Activated CD4-positive, alpha-beta T cell treated with anti-CD3 and anti-CD28 coated beads, Interleukin-2, amount 10 ng/mL, durations not matched to agents 7 days and 5 days (primary cell): ENCODE measurements around the gene VPS4B. TPM values are rescaled to one million over a fixed set of nuclear protein-coding genes. Genes with fewer than 3 reads are reported as not detected.
A peak's percentile ranks its signal among the peaks of the same experiment; 100 is the strongest.

ENCODE experiments used
- CTCF ChIA-PET: fragments of 350-600 bp; sonication (Branson Sonifier 250); formaldehyde crosslinking; loops from one replicate; lab custom pipeline; 2021; ENCODE audit warnings: antibody characterized with exemption; lab: Charles Lee
- POLR2A ChIA-PET: fragments of 350-600 bp; sonication (Branson Sonifier 250); formaldehyde crosslinking; loops from one replicate; lab custom pipeline; 2021; ENCODE audit warnings: antibody characterized with exemption; lab: Charles Lee
- DNase-seq: peaks from one replicate; pipeline ENCODE4 v3.0.0-alpha.2; 2020
- H3K27ac Mint-ChIP-seq: one replicate; pipeline ENCODE4 v1.8.0; 2021; ENCODE audit warnings: mild to moderate bottlenecking, moderate library complexity, mixed read lengths
- H3K27me3 Mint-ChIP-seq: one replicate; pipeline ENCODE4 v1.8.0; 2021; ENCODE audit warnings: mixed read lengths
- H3K36me3 Mint-ChIP-seq: one replicate; pipeline ENCODE4 v1.8.0; 2021; ENCODE audit warnings: low read depth, mixed read lengths
- H3K4me1 Mint-ChIP-seq: one replicate; pipeline ENCODE4 v1.8.0; 2021; ENCODE audit warnings: mixed read lengths
- H3K4me3 Mint-ChIP-seq: one replicate; pipeline ENCODE4 v1.8.0; 2021; ENCODE audit warnings: mild to moderate bottlenecking, moderate library complexity, mixed read lengths
- H3K9me3 Mint-ChIP-seq: one replicate; pipeline ENCODE4 v1.8.0; 2021; ENCODE audit warnings: mixed read lengths
- total RNA-seq, 2 experiments: library from RNA; stranded (reverse); gene quantifications; one replicate each; pipeline ENCODE4 v1.2.3, GENCODE V29; 2021

Gene VPS4B
- total RNA-seq, 2 experiments from 2014 or later: 69.9 to 84.7 TPM

DNA sequence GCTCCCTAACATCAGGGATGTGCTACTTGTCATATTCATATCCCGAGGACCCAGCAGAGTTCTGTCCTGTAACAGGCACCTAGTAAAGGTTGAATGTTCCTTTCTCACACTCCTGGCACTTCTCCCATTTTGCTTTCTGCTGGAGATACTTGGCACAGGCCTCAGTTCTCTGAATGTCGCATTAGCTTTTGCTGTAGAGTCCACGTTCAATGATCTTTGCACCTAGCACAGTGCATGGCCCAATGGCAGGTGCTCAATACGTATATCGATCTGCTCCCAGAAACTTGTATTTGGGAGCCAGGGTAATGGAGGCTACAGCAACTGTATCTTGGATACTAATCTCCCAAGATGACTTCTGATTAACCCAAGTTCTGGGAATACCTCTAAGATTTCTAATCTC lies 24.8 kb upstream of the VPS4B start:
- H3K9me3 Mint-ChIP-seq: no peaks in the 10 kb centered on the region
- ChIA-PET POLR2A (no interaction called here), CTCF (no interaction called here)
- H3K4me3 Mint-ChIP-seq: no peak overlapping the region
- H3K36me3 Mint-ChIP-seq: no peaks in the 10 kb centered on the region
- peaks cover 2% of the 10 kb centered on the region for H3K4me1 Mint-ChIP-seq
- no peak for DNase-seq
- no peaks in the 10 kb centered on the region for H3K27me3 Mint-ChIP-seq
- H3K27ac Mint-ChIP-seq: no peak overlapping the region

DNA sequence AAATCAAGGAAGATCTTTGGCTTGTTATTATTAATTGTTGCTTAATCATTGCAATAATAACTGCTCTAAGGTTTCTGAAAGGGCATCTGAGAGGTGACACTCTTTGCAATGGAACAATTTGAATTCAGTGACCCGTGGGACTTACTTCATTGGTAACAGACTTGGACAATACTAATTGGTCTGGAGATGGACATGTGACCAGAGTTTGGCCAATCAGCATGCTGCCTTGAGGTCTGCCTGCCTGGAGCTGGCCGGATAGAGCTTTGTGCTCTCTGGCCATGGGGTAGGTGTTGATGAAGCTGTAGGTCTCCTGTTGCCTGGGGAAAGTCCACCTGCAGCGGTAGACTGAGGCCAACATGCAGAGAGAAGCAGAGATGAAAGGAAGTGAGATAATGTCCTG lies 24.0 kb upstream of the VPS4B start:
- CTCF ChIA-PET: interaction anchor here (1.0 kb wide), 1 partner anchor 1066 kb away, joined by 3 read pairs; no protein-coding TSS in a partner anchor
- no peak overlapping the region for H3K4me3 Mint-ChIP-seq
- no peaks in the 10 kb centered on the region for H3K9me3 Mint-ChIP-seq
- no peak overlapping the region for H3K27ac Mint-ChIP-seq
- no peaks in the 10 kb centered on the region for H3K36me3 Mint-ChIP-seq
- POLR2A ChIA-PET: interaction anchor here (0.6 kb wide), 1 partner anchor 37 kb away, joined by 3 read pairs; no protein-coding TSS in a partner anchor
- no peaks in the 10 kb centered on the region for H3K27me3 Mint-ChIP-seq
- no peaks in the 10 kb centered on the region for H3K4me1 Mint-ChIP-seq
- DNase-seq: no peak

DNA sequence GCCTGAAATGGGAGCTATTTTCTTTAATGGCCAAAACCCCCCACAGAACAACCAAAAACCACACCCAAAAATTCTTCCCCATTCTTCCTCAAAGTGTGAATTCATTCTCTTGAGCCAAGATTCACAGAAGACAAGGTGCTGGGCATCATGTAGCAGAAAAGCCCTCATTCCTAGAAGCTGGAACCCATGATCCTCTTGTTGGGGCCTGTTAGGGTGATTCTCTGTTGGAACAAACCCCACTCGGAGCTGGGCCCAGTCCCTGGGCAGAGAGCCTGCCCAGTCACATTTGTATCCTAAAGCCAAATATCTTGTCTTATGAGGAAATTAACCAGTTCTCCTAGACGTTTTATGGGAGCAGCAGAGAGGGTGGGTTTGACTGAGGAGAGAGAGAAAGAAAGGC lies 22.8 kb upstream of the VPS4B start:
- POLR2A ChIA-PET: no interaction called here
- CTCF ChIA-PET: interaction anchor here (1.0 kb wide), 1 partner anchor 121 kb away, joined by 3 read pairs; no protein-coding TSS in a partner anchor
- Mint-ChIP-seq H3K4me3 (no peak overlapping the region), H3K36me3 (no peaks in the 10 kb centered on the region), H3K27ac (no peak overlapping the region), H3K9me3 (no peaks in the 10 kb centered on the region), H3K27me3 (no peaks in the 10 kb centered on the region), H3K4me1 (no peaks in the 10 kb centered on the region)
- DNase-seq: no peak

DNA sequence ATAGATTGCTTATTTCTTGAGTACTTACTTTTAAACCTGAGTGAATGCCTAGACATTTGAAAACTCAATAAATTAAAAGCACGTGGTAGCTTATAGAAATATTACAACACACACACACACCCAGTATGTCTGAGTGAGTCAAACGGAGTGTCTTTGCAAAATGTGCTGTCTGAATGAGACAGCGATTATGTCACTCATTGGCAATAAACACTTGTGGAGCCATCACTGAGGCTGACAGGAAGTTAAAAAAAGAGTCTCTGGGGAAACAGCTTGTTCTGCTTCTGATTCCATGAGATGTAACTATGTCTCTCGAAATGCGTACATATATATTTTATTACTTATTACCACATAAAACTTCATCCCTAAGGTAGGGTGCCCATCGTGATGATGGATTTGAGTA lies 22.3 kb upstream of the VPS4B start:
- no peaks in the 10 kb centered on the region for H3K36me3 Mint-ChIP-seq
- H3K27me3 Mint-ChIP-seq: no peaks in the 10 kb centered on the region
- H3K4me1 Mint-ChIP-seq: no peaks in the 10 kb centered on the region
- no peak overlapping the region for H3K4me3 Mint-ChIP-seq
- no peak for DNase-seq
- ChIA-PET CTCF (interaction anchor here (1.0 kb wide), 1 partner anchor 121 kb away, joined by 3 read pairs; no protein-coding TSS in a partner anchor), POLR2A (no interaction called here)
- H3K27ac Mint-ChIP-seq: no peak overlapping the region
- no peaks in the 10 kb centered on the region for H3K9me3 Mint-ChIP-seq

DNA sequence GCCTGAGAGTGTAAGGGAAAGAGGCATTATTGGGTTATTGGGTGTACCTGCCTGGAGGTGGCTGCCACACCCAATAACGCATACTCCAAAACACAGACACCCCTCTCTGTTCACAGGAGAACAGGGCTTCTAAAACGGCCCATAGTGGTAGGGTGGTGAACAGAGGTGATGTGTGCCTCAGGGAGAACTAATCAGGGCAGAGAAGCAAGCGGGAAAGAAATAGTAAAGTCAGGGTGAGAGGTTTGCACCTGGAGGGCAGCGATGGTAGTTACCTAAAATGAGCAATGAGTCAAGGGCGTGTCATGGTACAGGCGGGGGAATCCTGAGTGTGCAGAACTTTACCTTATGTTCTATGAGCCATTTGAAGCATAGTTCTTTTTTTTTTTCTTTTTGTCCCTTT lies 21.6 kb upstream of the VPS4B start:
- H3K36me3 Mint-ChIP-seq: no peaks in the 10 kb centered on the region
- H3K4me3 Mint-ChIP-seq: no peak overlapping the region
- H3K9me3 Mint-ChIP-seq: no peaks in the 10 kb centered on the region
- no peaks in the 10 kb centered on the region for H3K4me1 Mint-ChIP-seq
- DNase-seq: no peak
- no peaks in the 10 kb centered on the region for H3K27me3 Mint-ChIP-seq
- ChIA-PET POLR2A (no interaction called here), CTCF (interaction anchor here (1.0 kb wide), 1 partner anchor 120 kb away, joined by 3 read pairs; no protein-coding TSS in a partner anchor)
- H3K27ac Mint-ChIP-seq: no peak overlapping the region

DNA sequence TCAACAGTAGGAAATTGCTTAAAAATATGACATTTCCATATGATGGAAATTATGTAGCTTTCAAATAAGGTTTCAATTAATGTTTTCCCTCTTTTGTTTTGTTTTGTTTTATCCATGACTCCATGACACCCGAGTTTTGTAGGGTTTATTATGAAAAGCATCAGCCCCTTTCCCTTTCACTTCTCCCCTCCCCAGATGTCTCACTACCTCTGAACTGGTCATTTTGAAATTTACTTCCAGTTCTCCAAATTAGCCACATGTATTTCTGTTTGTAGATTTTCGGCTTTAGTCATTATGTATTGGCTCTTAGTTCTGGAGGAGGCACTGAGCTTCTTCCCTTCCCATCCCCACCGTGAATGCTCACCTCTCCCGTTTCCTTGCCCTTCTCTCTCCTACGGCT lies 18.6 kb upstream of the VPS4B start:
- no peak overlapping the region for H3K27ac Mint-ChIP-seq

DNA sequence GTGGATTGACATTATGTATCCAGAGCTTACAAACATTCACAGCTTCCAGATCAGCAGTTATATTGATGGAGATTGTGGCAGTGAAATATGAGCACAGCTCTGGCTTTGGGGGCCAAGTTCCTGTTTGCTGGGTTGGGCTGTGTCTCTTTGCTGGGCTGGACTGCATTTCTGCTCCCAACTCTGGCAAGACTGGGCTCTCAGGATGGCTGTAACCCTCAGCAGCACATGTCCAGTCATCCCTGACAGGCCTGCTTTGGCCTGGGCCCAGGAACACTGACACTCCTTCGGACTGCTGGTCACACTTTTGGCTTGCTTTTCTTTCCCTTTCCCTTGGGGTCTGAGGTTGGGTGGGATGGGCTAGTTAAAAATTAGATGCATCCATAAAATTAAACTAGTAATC lies 17.9 kb upstream of the VPS4B start:
- Mint-ChIP-seq H3K27me3 (peaks cover 9% of the 10 kb centered on the region), H3K4me3 (no peak overlapping the region), H3K9me3 (no peaks in the 10 kb centered on the region), H3K27ac (no peak overlapping the region), H3K4me1 (no peaks in the 10 kb centered on the region), H3K36me3 (no peaks in the 10 kb centered on the region)
- ChIA-PET POLR2A (no interaction called here), CTCF (interaction anchor here (0.5 to 2.0 kb wide), 4 partner anchors 12 to 446 kb away, joined by 4 to 8 read pairs (median 6); no protein-coding TSS in a partner anchor)
- no peak for DNase-seq

More for the DNA sequence above, 18.6 kb upstream of the VPS4B start:
- POLR2A ChIA-PET: no interaction called here
- Mint-ChIP-seq H3K27me3 (peaks cover 6% of the 10 kb centered on the region), H3K36me3 (no peaks in the 10 kb centered on the region), H3K4me3 (no peak overlapping the region), H3K9me3 (no peaks in the 10 kb centered on the region), H3K4me1 (no peaks in the 10 kb centered on the region)
- CTCF ChIA-PET: interaction anchor here (1.5 kb wide), 1 partner anchor 126 kb away, joined by 3 read pairs; no protein-coding TSS in a partner anchor
- DNase-seq: no peak

DNA sequence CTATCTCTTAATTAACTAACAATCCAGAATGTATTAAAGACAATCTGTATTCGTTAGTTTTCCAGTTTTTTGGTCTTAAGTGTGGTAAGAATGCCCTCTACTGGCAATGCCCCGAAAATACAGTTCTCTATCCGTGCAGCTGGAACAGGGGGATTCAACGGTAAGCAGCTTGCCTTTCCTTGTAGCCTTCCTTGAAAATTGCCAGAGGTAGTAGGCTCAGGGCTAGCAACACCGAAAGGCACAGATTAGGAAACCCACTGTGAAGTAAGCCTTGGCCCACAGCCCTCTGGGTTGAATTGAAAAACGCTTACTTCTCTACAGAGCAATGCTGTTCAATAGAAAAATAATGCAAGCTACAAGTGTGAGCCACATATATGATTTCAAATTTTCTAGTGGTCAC lies 17.1 kb upstream of the VPS4B start:
- Mint-ChIP-seq H3K36me3 (no peaks in the 10 kb centered on the region), H3K4me3 (no peak overlapping the region), H3K27ac (no peak overlapping the region), H3K4me1 (no peaks in the 10 kb centered on the region), H3K27me3 (peaks cover 17% of the 10 kb centered on the region), H3K9me3 (no peaks in the 10 kb centered on the region)
- ChIA-PET CTCF (interaction anchor here (0.5 to 2.0 kb wide), 18 partner anchors 9 to 725 kb away, joined by 3 to 8 read pairs (median 4); partner anchors contain the start of gene VPS4B), POLR2A (no interaction called here)
- DNase-seq: peak; percentile 43

DNA sequence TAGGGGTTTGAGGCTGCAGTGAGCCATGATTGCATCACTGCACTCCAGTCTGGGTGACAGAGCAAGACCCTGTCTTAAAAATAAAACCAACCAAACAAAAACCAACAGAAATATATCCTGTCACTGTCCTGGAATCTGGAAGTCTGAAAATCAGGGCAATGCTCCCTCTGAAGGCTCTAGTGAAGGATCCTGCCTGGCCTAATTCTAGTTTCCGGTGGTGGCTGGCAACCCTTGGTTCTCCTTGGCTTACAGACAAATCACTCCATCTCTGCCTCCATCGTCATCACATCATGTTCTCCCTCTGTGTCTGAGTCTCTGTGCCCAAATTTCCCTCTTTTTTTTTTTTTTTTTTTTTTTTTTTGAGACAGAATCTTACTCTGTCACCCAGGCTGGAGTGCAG lies 15.9 kb upstream of the VPS4B start:
- H3K27me3 Mint-ChIP-seq: peaks cover 26% of the 10 kb centered on the region
- no peak overlapping the region for H3K27ac Mint-ChIP-seq
- H3K4me1 Mint-ChIP-seq: no peaks in the 10 kb centered on the region
- DNase-seq: no peak
- POLR2A ChIA-PET: no interaction called here
- no peaks in the 10 kb centered on the region for H3K36me3 Mint-ChIP-seq
- H3K9me3 Mint-ChIP-seq: no peaks in the 10 kb centered on the region
- H3K4me3 Mint-ChIP-seq: no peak overlapping the region
- CTCF ChIA-PET: interaction anchor here (0.6 to 2.0 kb wide), 10 partner anchors 8 to 723 kb away, joined by 3 to 7 read pairs (median 4); no protein-coding TSS in a partner anchor

DNA sequence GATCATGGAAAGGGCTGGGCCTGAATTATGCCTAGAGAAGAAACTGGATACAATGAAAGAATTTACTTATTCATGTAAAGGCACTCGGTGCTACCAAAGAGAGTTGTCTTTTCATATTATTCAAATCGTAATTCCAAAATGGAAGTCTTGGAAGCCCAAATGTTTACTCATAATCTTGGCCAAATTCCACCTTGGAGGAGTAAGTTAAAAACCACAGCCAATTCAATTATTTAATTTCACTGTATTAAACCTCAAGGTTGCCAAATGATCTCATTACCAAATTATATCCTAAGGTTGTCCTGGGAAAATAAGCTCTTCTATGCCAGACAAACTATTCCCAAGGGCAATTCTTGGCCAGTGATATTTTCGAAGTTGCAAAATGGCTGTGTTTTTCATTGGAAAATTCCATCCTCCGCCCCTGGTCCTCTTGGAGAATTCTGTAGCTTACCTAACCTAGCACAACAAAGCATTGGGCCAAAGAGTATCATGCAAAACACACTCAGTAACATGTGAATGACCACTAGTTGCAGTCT lies 11.1 kb upstream of the VPS4B start:
- no peak for DNase-seq
- no peaks in the 10 kb centered on the region for H3K36me3 Mint-ChIP-seq
- H3K9me3 Mint-ChIP-seq: no peaks in the 10 kb centered on the region
- CTCF ChIA-PET: no interaction called here
- H3K27me3 Mint-ChIP-seq: peaks cover 53% of the 10 kb centered on the region
- POLR2A ChIA-PET: no interaction called here
- no peak overlapping the region for H3K4me3 Mint-ChIP-seq
- no peaks in the 10 kb centered on the region for H3K4me1 Mint-ChIP-seq
- no peak overlapping the region for H3K27ac Mint-ChIP-seq

DNA sequence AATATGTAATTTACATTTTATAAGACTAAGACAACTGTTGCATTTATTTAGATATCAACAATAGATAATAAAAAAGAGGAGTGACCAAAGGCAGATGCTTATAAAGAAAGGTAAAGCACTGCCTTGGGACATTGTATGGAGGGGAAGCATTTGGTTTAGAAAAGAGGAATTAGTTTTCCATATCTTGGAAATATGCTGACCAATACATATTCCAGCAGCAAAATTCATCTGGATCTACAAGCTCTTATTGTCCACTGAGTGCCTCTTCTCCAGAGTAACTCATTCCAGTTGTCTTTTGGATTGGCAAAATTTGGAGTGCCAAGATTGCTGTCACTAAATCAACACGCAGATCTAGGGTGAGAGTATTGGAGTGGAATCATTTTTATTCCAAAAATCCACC lies 8.9 kb upstream of the VPS4B start:
- H3K4me1 Mint-ChIP-seq: peaks cover 6% of the 10 kb centered on the region
- H3K4me3 Mint-ChIP-seq: no peak overlapping the region
- no peak overlapping the region for H3K27ac Mint-ChIP-seq
- H3K9me3 Mint-ChIP-seq: no peaks in the 10 kb centered on the region
- DNase-seq: no peak
- CTCF ChIA-PET: no interaction called here
- POLR2A ChIA-PET: no interaction called here
- no peaks in the 10 kb centered on the region for H3K36me3 Mint-ChIP-seq
- peaks cover 49% of the 10 kb centered on the region for H3K27me3 Mint-ChIP-seq

DNA sequence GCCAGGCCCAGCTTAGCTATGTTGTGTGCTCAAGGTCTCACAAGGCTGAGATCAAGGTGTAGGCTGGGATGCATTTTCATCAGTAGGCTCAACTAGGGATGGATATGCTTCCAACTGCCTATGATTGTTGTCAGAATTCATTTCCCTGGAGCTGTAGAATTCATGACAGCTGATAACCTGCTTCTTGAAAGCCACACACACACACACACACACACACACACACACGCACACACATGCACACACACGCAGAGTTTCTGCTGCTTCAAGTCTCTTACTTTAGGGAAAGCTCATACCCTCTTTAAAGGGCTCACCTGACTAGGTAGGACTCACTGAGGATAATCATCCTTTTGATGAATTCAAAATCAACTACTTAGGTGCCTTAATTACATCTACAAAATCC lies 8.2 kb upstream of the VPS4B start:
- DNase-seq: no peak
- Mint-ChIP-seq H3K27ac (no peak overlapping the region), H3K4me3 (no peak overlapping the region), H3K27me3 (peaks cover 47% of the 10 kb centered on the region), H3K4me1 (peaks cover 6% of the 10 kb centered on the region), H3K36me3 (no peaks in the 10 kb centered on the region), H3K9me3 (no peaks in the 10 kb centered on the region)
- ChIA-PET CTCF (interaction anchor here (0.6 kb wide), 2 partner anchors 8 to 48 kb away, joined by 3 read pairs; no protein-coding TSS in a partner anchor), POLR2A (no interaction called here)

DNA sequence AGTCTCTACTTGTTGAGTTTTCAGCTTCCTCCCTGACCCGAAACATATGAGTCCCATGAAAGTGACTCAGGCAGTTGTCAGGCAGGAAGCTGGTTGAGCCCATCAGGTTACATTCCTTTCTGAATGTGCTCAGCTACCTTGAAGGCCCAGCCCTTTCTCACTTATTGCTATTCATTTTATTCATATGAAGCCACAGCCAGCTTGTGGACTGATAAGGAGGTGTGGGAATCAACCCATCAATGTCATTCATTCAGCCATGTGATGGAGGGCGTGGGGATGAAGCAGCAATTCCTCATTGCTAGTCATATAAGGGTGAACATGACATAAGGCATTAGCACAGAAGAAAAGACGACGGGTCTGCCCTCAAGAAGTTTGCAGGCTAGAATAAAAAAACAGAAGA lies 5.3 kb upstream of the VPS4B start:
- Mint-ChIP-seq H3K36me3 (no peaks in the 10 kb centered on the region), H3K27me3 (peaks cover 20% of the 10 kb centered on the region), H3K4me1 (peaks cover 15% of the 10 kb centered on the region), H3K4me3 (no peak overlapping the region), H3K27ac (no peak overlapping the region), H3K9me3 (no peaks in the 10 kb centered on the region)
- CTCF ChIA-PET: interaction anchor here (0.6 to 1.3 kb wide), 6 partner anchors 11 to 844 kb away, joined by 3 to 4 read pairs (median 3); no protein-coding TSS in a partner anchor
- POLR2A ChIA-PET: no interaction called here
- DNase-seq: no peak
